ENCODE data around the gene ZFAND3. TPM values are rescaled to one million over a fixed set of nuclear protein-coding genes. Genes with fewer than 3 reads are reported as not detected.

ZFAND3 gene
- total RNA-seq, 1 donor from 2014 or later: 32.7 TPM

- Histone ChIP-seq H3K27me3 (no peaks in the 10 kb centered on the region), H3K4me1 (no peaks in the 10 kb centered on the region), H3K4me3 (no peak overlapping the region), H3K36me3 (no peaks in the 10 kb centered on the region), H3K27ac (no peak overlapping the region), H3K9me3 (no peaks in the 10 kb centered on the region)
- DNase-seq (ENCODE audit: low spot score in 2 of 2): no peak
- TF ChIP-seq CTCF (IDR thresholded peaks at IDR 0.05): no peak
- intact Hi-C loops (cut with DNase I): no loop called here
Observed at GRCh38 chr6:38198219-38198618, 378.7 kb downstream of the ZFAND3 start.

Other genes with a start within 250 kb of the ZFAND3 start
- 8.8 TPM for gene MDGA1, start 121.8 kb upstream of the ZFAND3 start, total RNA-seq

Measured in ascending aorta (tissue), 2 donors.